ENCODE data around the gene FAM221B.

FAM221B gene

GRCh38 chr9:35845824-35846771 is 17.6 kb upstream of the FAM221B start:
- DNase-seq = no peak

GRCh38 chr9:35844628-35845270 is 16.2 kb upstream of the FAM221B start:
- DNase-seq = peak in 2 of 14 donors; percentile 8 to 19

- DNase-seq = no peak
These were observed 14.3 kb upstream of the FAM221B start for GRCh38 chr9:35842795-35843194.

GRCh38 chr9:35842020-35842745 is 13.7 kb upstream of the FAM221B start:
- DNase-seq = no peak

- DNase-seq = no peak
These were observed 13.0 kb upstream of the FAM221B start for GRCh38 chr9:35841645-35841900.

- no peak for DNase-seq
These were observed 12.5 kb upstream of the FAM221B start for GRCh38 chr9:35840881-35841644.

GRCh38 chr9:35839926-35840325 is 11.4 kb upstream of the FAM221B start:
- no peak for DNase-seq

GRCh38 chr9:35836595-35836994 is 8.1 kb upstream of the FAM221B start:
- DNase-seq = no peak

- DNase-seq = no peak
These were observed 7.2 kb upstream of the FAM221B start for GRCh38 chr9:35835766-35836165.

GRCh38 chr9:35835216-35835632 is 6.7 kb upstream of the FAM221B start:
- DNase-seq = no peak

GRCh38 chr9:35834260-35835215 is 6.0 kb upstream of the FAM221B start:
- no peak for DNase-seq

GRCh38 chr9:35832814-35833213 is 4.3 kb upstream of the FAM221B start:
- peak in 1 of 14 donors; percentile 42 for DNase-seq

- no peak for DNase-seq
These were observed 2.5 kb upstream of the FAM221B start for GRCh38 chr9:35831040-35831439.

GRCh38 chr9:35829764-35830096 is 1.2 kb upstream of the FAM221B start:
- peak in 1 of 14 donors; percentile 52 for DNase-seq

- DNase-seq = peak; percentile 64 to 91 (median 84)
These were observed 692 bp upstream of the FAM221B start, which contains the start of gene TMEM8B for GRCh38 chr9:35829084-35829763. Gene TMEM8B (plus strand): TSS chr9:35829228. CDS start chr9:35829448, 220 bp downstream.

GRCh38 chr9:35827486-35827885 is 1.0 kb downstream of the FAM221B start:
- no peak for DNase-seq

GRCh38 chr9:35826071-35826701 is 2.3 kb downstream of the FAM221B start:
- peak in 9 of 14 donors; percentile 8 to 37 (median 14) for DNase-seq

GRCh38 chr9:35822926-35823325 is 5.6 kb downstream of the FAM221B start:
- no peak for DNase-seq

GRCh38 chr9:35820076-35820475 is 8.5 kb downstream of the FAM221B start:
- DNase-seq = no peak

GRCh38 chr9:35818341-35818740 is 10.2 kb downstream of the FAM221B start:
- no peak for DNase-seq

All from C1 segment of cervical spinal cord (tissue), 14 donors.